Measurements from ENCODE around the gene PCSK4. TPM values are rescaled to one million over a fixed set of nuclear protein-coding genes. Genes with fewer than 3 reads are reported as not detected.

Gene PCSK4
- polyA plus RNA-seq, 2 of the 4 experiments (the other 2 are of a cell fraction): 0.76 to 2.1 TPM

GRCh38 chr19:1496714-1497577, 6.8 kb upstream of the PCSK4 start:
- TF ChIP-seq KDM1A (IDR thresholded peaks at IDR 0.05; ENCODE audit: low read depth) (no peak), MAZ (IDR thresholded peaks at IDR 0.05; ENCODE audit: borderline replicate concordance, low read depth, low read length) (no peak), JUN (IDR thresholded peaks at IDR 0.05) (no peak), EHF (CRISPR knock-in tag; IDR thresholded peaks at IDR 0.05) (no peak), FOSB (CRISPR knock-in tag; IDR thresholded peaks at IDR 0.05) (no peak), USF2 (IDR thresholded peaks at IDR 0.05) (no peak), NPAS2 (CRISPR knock-in tag; IDR thresholded peaks at IDR 0.05; ENCODE audit: borderline replicate concordance) (no peak), CBX2 (IDR thresholded peaks at IDR 0.05; ENCODE audit: borderline replicate concordance, low read depth) (no peak), POLR2A (IDR thresholded peaks at IDR 0.05; ENCODE audit: low read length) (no peak), CTCF (IDR thresholded peaks at IDR 0.05) (no peak), JUNB (IDR thresholded peaks at IDR 0.05) (no peak), BCL3 (IDR thresholded peaks at IDR 0.05) (no peak), NFE2L2 (conservative IDR thresholded peaks at IDR 0.05; ENCODE audit: low read length) (no peak), CHD2 (IDR thresholded peaks at IDR 0.05; ENCODE audit: low read length, partially characterized antibody) (no peak), ELK1 (IDR thresholded peaks at IDR 0.05; ENCODE audit: low read depth, low read length) (no peak), RCOR1 (IDR thresholded peaks at IDR 0.05; ENCODE audit: low read depth, low read length) (no peak), ZFP36 (IDR thresholded peaks at IDR 0.05; ENCODE audit: borderline replicate concordance, partially characterized antibody) (no peak), MAFK (IDR thresholded peaks at IDR 0.05; ENCODE audit: partially characterized antibody) (no peak)
- FAIRE-seq: no peak
- no peak overlapping the region for H3K4me3 ChIP-seq

GRCh38 chr19:1495799-1496713, 5.9 kb upstream of the PCSK4 start:
- WGBS (ENCODE audit: missing lambda C conversion rate): 86% methylated on average over 38 of the region's 40 CpGs
- CTCF ChIA-PET: no interaction called here
- no peak overlapping the region for H3K4me3 ChIP-seq
- POLR2A ChIA-PET: no interaction called here
- ATAC-seq: no peak
- DNase-seq (ENCODE audit: low read depth in 1 of 2, low spot score in 1 of 2): no peak
- H3K4me1 ChIP-seq: peaks cover 17% of the 10 kb centered on the region; the same call in 1 of the 3 replicates
- H3K9me3 ChIP-seq: no peaks in the 10 kb centered on the region
- H3K27ac ChIP-seq: no peak overlapping the region
- H3K4me2 ChIP-seq: no peak overlapping the region
- FAIRE-seq: no peak
- TF ChIP-seq ELK1 (IDR thresholded peaks at IDR 0.05; ENCODE audit: low read depth, low read length) (no peak), EHF (CRISPR knock-in tag; IDR thresholded peaks at IDR 0.05) (no peak), SREBF2 (IDR thresholded peaks at IDR 0.05) (no peak), EHMT2 (IDR thresholded peaks at IDR 0.05; ENCODE audit: low read depth) (no peak), HMGXB4 (CRISPR knock-in tag; IDR thresholded peaks at IDR 0.05; ENCODE audit: borderline replicate concordance) (no peak), FOSB (CRISPR knock-in tag; IDR thresholded peaks at IDR 0.05) (no peak), MYC (IDR thresholded peaks at IDR 0.05; ENCODE audit: borderline replicate concordance, low read length) (no peak), ZSCAN20 (CRISPR knock-in tag; IDR thresholded peaks at IDR 0.05) (no peak)

More at GRCh38 chr19:1496714-1497577, 6.8 kb upstream of the PCSK4 start:
- Histone ChIP-seq H3K27ac (no peak overlapping the region), H3K4me2 (no peak overlapping the region), H3K9me3 (no peaks in the 10 kb centered on the region), H3K4me1 (peaks cover 13% of the 10 kb centered on the region; the same call in 1 of the 3 replicates)
- ATAC-seq (no peak), DNase-seq (ENCODE audit: low read depth in 1 of 2, low spot score in 1 of 2) (no peak)
- CTCF ChIA-PET: interaction anchor here (0.9 to 1.3 kb wide), 2 partner anchors 18 to 31 kb away, joined by 3 read pairs; no protein-coding TSS in a partner anchor
- WGBS (ENCODE audit: missing lambda C conversion rate): 88% methylated on average over 19 of the region's 39 CpGs
- POLR2A ChIA-PET: no interaction called here

Measured in A549 (cell line).